H1 (cell line): Measurements from ENCODE around the gene TRA2A. TPM values are rescaled to one million over a fixed set of nuclear protein-coding genes. Genes with fewer than 3 reads are reported as not detected.

Experiments used
- CHD1 ChIP-seq: IDR thresholded peaks from 2 replicates; pipeline ENCODE4 v1.6.1; 2012; ENCODE audit warnings: low read depth, low read length, improper control_type of control experiment
- GABPA ChIP-seq: IDR thresholded peaks from 2 replicates; pipeline ENCODE4 v1.6.1; 2011; ENCODE audit warnings: mild to moderate bottlenecking, low read length, moderate library complexity, borderline replicate concordance; ENCODE audit not compliant: insufficient read depth
- HDAC6 ChIP-seq: IDR thresholded peaks from one replicate; pipeline ENCODE4 v1.7.1; 2012; ENCODE audit warnings: low read depth, mild to moderate bottlenecking, inconsistent platforms, low read length, moderate library complexity
- JUN ChIP-seq: IDR thresholded peaks from 2 replicates; pipeline ENCODE4 v1.6.1; 2011; ENCODE audit warnings: low read depth, mild to moderate bottlenecking, improper control_type of control experiment, low read length
- POU5F1 ChIP-seq: IDR thresholded peaks from 2 replicates; pipeline ENCODE4 v1.6.1; 2011; ENCODE audit warnings: low read depth, mild to moderate bottlenecking, low read length, moderate library complexity
- RXRA ChIP-seq: IDR thresholded peaks from 2 replicates; pipeline ENCODE4 v1.6.1; 2011; ENCODE audit warnings: low read depth, mild to moderate bottlenecking, low read length, moderate library complexity; ENCODE audit not compliant: insufficient read depth
- SUZ12 ChIP-seq: fragments of 200-600 bp; sonication (generic); IDR thresholded peaks from 2 replicates; pipeline ENCODE4 v1.6.1; 2012; ENCODE audit warnings: mild to moderate bottlenecking, inconsistent platforms, low read length, moderate library complexity, mixed read lengths
- polyA plus RNA-seq, 7 experiments: library from polyadenylated mRNA; depleted of rRNA in 3 of 7; stranded (reverse) in 5 of 7; unstranded in 2 of 7; fragments of >200 nt in 5 of 7; fragments of 200-250 nt in 2 of 7; gene quantifications; 1 replicate in 5 of 7; 2 replicates in 1 of 7; 4 replicates in 1 of 7; pipeline versions ENCODE4 v1.2.1 to v1.2.3, GENCODE V29; 2011 to 2013; ENCODE audit warnings: missing spikeins in 2 of 7, mixed read lengths in 2 of 7
- total RNA-seq: library from RNA; stranded (reverse); fragmentation: NEBNext Ultra II Directional; extraction: Animal tissue kit (Norgen Biotek cat#: 25700); gene quantifications from 2 replicates; pipeline ENCODE4 v1.2.1, GENCODE V29; 2021
- TF ChIP-seq, protein P1 (sequence below): fragments of 300-600 bp; sonication (generic); IDR thresholded peaks from 2 replicates; pipeline ENCODE4 v1.7.1; 2012; ENCODE audit warnings: low read length, moderate library complexity, mild to moderate bottlenecking, inconsistent platforms; ENCODE audit not compliant: insufficient replicate concordance
- TF ChIP-seq, protein P2 (sequence below): IDR thresholded peaks from 2 replicates; pipeline ENCODE4 v1.6.1; 2011; ENCODE audit warnings: low read depth, mild to moderate bottlenecking, low read length; ENCODE audit not compliant: insufficient read depth

The TRA2A gene
- total and polyA plus RNA-seq, 2 of the 8 experiments (the other 6 are each of a cell fraction or from before 2014, with no cell fraction given) = 116 to 125 TPM

DNA sequence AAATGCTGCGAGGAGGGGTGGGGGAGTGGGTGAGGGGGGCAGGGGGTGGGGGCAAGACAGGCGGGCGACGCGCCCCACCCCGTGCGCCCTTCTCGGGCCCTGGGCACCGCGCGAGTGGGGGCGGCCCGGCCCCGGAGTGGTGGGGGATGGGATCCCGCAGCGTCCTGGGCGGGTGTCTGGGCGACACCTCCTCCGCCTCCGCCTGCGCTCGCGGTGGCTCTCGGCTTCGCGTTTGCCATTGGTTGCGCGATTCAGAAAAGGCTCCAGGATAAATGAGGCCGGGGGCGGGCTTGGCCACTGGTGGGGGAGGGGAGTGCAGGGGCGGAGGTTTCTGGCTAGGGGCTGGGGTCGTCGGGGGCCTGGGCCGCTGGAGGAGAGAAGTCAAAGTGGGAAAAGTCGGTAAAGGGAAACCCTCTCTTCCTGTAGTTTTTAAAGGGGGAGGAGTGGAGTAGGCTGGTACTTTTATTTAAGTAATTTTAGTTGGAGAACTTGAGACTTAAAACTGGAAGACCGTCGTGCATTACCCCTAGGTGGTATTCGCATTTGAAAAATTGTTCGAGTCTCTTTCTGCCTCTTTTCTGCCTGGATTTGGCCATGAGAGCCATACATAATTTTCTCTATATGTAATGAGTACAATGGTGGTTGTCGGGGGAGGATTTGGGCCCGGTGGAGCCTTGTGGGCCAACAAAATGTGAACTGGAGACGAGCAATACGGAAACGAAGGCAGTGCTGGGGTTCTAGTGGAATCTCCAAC lies 60.5 kb downstream of the TRA2A start (continued):
- TF ChIP-seq, protein P1, sequence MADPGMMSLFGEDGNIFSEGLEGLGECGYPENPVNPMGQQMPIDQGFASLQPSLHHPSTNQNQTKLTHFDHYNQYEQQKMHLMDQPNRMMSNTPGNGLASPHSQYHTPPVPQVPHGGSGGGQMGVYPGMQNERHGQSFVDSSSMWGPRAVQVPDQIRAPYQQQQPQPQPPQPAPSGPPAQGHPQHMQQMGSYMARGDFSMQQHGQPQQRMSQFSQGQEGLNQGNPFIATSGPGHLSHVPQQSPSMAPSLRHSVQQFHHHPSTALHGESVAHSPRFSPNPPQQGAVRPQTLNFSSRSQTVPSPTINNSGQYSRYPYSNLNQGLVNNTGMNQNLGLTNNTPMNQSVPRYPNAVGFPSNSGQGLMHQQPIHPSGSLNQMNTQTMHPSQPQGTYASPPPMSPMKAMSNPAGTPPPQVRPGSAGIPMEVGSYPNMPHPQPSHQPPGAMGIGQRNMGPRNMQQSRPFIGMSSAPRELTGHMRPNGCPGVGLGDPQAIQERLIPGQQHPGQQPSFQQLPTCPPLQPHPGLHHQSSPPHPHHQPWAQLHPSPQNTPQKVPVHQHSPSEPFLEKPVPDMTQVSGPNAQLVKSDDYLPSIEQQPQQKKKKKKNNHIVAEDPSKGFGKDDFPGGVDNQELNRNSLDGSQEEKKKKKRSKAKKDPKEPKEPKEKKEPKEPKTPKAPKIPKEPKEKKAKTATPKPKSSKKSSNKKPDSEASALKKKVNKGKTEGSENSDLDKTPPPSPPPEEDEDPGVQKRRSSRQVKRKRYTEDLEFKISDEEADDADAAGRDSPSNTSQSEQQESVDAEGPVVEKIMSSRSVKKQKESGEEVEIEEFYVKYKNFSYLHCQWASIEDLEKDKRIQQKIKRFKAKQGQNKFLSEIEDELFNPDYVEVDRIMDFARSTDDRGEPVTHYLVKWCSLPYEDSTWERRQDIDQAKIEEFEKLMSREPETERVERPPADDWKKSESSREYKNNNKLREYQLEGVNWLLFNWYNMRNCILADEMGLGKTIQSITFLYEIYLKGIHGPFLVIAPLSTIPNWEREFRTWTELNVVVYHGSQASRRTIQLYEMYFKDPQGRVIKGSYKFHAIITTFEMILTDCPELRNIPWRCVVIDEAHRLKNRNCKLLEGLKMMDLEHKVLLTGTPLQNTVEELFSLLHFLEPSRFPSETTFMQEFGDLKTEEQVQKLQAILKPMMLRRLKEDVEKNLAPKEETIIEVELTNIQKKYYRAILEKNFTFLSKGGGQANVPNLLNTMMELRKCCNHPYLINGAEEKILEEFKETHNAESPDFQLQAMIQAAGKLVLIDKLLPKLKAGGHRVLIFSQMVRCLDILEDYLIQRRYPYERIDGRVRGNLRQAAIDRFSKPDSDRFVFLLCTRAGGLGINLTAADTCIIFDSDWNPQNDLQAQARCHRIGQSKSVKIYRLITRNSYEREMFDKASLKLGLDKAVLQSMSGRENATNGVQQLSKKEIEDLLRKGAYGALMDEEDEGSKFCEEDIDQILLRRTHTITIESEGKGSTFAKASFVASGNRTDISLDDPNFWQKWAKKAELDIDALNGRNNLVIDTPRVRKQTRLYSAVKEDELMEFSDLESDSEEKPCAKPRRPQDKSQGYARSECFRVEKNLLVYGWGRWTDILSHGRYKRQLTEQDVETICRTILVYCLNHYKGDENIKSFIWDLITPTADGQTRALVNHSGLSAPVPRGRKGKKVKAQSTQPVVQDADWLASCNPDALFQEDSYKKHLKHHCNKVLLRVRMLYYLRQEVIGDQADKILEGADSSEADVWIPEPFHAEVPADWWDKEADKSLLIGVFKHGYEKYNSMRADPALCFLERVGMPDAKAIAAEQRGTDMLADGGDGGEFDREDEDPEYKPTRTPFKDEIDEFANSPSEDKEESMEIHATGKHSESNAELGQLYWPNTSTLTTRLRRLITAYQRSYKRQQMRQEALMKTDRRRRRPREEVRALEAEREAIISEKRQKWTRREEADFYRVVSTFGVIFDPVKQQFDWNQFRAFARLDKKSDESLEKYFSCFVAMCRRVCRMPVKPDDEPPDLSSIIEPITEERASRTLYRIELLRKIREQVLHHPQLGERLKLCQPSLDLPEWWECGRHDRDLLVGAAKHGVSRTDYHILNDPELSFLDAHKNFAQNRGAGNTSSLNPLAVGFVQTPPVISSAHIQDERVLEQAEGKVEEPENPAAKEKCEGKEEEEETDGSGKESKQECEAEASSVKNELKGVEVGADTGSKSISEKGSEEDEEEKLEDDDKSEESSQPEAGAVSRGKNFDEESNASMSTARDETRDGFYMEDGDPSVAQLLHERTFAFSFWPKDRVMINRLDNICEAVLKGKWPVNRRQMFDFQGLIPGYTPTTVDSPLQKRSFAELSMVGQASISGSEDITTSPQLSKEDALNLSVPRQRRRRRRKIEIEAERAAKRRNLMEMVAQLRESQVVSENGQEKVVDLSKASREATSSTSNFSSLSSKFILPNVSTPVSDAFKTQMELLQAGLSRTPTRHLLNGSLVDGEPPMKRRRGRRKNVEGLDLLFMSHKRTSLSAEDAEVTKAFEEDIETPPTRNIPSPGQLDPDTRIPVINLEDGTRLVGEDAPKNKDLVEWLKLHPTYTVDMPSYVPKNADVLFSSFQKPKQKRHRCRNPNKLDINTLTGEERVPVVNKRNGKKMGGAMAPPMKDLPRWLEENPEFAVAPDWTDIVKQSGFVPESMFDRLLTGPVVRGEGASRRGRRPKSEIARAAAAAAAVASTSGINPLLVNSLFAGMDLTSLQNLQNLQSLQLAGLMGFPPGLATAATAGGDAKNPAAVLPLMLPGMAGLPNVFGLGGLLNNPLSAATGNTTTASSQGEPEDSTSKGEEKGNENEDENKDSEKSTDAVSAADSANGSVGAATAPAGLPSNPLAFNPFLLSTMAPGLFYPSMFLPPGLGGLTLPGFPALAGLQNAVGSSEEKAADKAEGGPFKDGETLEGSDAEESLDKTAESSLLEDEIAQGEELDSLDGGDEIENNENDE = no peak
- TF ChIP-seq HDAC6 (no peak), JUN (no peak), POU5F1 (no peak), CHD1 (no peak), RXRA (no peak), SUZ12 (no peak), GABPA (no peak)
- TF ChIP-seq, protein P2, sequence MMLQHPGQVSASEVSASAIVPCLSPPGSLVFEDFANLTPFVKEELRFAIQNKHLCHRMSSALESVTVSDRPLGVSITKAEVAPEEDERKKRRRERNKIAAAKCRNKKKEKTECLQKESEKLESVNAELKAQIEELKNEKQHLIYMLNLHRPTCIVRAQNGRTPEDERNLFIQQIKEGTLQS = no peak
